Stimulated activated CD8-positive, alpha-beta memory T cell treated with anti-CD3 and anti-CD28 coated beads, Interleukin-4, amount 100 ng/mL, for 48 hours (primary cell): Measurements from ENCODE around the gene ZC3H12A.
"Not testable (repeated sequence)": the region's sequence is repeated elsewhere in the genome, so short reads cannot be mapped to it uniquely, and the experiment has no call there.

ENCODE experiments used
- DNase-seq: peaks from one replicate; pipeline ENCODE4 v3.0.0-alpha.2; 2020

The ZC3H12A gene

DNA sequence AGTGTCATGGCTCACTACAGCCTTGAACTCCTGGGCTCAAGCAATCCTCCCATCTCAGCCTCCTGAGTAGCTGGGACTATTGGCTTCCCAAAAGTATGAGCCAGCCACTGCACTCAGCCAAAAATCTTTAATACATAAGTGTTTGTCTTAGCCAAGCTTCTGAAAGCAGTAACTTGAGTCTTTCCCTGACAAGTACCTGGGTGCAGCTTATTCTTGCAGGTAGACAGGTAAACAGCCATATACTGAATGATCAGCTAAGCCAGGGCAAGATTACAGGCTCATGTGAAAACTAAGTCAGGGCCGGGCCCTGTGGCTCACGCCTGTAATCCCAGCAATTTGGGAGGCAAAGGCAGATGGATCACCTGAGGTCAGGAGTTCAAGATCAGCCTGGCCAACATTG is 32.4 kb downstream of the ZC3H12A start:
- DNase-seq: no peak

DNA sequence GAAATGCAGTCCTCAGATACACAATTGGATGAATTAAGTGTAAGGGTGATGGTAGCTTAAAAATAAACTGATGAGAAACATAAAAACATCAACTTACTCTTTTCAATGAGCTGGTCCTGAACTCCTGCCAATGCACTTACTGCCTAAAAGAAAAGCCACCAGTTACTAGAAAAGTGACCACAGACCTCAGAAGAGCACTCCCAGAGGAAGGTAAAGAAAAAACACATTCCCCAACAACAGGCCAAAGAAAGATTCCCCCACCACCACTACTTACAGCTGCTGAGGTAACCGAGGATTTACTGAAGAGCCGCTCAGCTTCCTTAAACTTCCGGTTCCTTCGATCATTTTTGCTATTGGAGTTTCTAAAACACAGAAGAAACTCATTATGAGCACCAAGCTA is 34.8 kb downstream of the ZC3H12A start:
- DNase-seq: no peak

DNA sequence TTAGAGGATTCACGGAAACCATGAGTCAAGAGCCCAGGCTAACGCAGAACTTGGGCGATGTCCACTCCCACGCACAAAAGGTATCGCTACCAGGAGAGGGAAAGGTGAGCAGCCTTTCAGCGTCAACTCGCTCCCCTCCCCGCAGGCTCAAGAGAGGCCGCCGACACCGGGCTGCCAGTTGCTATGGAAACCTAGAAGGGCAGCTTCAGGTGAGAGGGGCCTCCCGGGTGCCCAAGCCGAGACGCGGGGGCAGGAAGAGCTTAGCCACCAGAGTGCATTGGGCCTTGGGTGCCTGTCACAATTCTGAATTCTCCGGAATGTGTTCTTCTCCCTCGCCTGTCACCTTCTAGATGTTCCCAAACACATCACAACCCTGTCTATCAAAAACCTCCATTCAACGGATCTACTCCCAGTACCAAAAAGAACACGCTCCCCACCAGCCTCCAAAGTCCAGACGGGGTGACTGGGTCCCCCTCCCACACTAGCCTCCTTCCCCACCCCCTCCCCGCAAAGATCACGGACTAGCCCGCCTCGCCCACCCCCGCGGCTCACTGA is 39.5 kb downstream of the ZC3H12A start:
- DNase-seq: peak; percentile 78

DNA sequence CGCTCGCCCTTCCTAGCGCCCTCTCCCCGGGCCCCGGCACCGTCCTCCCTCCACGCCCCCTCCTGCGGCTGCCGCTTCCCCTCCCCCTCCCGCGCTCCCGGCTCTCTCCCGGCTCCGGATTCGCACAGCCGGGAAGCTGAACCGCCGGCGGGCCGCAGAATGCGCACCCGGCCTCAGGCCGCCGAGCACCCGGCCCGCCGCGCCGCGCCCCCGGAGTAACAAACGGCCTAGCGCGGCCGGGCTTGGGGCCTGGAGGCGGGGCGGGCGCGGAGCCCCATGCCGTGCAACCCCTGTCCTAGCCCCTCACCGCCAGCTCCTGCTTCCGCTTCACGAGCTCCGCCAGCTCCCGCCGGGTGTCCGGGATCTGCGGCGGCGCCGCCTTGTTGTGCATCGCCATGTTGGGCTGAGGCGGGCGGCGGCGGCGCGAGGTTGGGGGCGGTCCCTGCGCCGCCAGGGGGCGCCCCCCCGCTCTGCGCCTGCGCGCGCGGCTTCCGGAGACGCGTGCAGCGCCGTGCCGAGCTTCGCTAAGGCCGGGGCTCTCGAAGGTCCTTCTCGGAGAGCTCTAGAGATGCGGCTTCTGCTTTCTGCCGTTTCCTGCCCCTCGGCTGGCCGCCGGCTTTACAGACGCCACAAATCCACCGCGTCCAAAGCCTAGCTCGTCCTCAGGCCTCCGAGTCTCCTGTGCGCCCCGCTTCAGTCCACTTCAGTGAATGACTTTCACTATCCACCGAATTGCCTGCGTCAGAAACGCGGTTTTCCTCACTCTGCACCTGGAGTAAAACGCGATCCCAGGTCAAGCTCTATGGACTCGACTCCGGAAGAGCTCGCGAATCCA is 40.2 kb downstream of the ZC3H12A start, which contains the start of gene MEAF6:
Gene MEAF6, minus strand, starts transcription at position 417 of the 835 bp plus-strand sequence. Its CDS starts 20 bp downstream, at position 397.
- peak; percentile 86 for DNase-seq

DNA sequence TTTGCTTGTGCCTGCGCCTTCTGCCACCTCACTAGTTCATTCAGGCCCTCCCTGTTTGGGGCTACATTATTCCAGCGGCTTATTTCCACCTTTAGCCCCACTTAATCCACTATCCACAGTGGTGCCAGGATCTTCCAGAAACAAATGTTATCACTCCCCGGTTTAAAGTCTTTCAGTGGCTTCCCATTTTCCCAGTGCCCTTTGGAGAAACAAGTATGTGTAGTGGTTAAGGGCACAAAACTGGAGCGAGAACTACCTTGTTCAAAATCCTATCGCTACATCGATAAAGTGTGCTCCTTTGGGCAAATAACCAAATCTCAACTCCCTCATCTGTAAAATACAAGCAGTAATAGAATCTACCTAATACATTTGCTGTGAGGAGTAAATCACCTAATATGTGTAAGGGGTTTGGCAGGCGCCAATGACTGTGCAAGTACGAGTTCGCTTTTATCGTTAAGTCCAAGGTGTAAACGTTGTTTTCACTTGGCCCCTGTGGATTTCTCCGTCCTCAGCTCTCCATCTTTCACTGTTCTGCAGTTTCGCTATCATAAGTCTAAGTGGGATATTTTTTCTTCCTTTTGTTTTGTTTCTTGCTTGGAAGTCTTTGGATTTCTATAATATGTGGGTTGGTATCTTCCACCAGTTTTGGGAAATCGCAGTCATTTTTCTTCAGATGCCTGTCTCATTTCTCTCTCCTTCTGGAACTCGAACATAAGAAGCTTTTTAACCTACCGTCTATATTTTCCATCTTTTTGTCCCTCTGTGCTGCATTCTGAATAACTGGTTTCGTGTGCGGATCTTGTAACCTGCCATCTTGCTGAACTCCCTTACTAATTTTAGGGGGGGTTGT is 41.0 kb downstream of the ZC3H12A start:
- no peak for DNase-seq

DNA sequence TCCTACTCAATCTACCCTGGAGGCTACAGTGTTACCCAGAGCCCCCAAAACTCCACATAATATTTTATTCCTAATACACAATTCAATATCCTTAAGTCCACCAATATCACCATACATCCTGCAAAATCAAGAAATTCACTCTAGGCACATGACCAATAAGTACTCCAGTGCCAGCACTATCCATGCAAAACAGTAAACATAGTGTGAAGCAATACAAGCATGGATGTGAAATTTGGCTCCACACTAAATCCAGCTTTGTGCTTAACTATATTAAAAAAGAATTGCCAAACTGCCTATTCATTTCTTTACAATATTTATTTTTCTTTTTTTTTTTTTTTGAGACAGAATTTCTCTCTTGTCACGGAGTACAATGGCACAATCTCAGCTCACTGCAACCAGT is 43.2 kb downstream of the ZC3H12A start:
- DNase-seq: no peak

DNA sequence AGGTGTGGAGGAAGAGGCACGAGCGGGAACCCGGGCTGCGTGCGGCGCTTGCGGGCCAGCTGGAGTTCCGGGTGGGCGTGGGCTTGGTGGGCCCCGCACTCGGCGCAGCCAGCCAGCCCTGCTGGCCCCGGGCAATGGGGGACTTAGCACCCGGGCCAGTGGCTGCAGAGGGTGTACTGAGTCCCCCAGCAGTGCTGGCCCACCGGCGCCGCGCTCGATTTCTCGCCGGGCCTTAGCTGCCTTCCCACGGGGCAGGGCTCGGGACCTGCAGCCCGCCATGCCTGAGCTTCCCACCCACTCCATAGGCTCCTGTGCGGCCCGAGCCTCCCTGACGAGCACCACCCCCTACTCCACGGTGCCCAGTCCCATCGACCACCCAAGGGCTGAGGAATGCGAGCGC is 43.9 kb downstream of the ZC3H12A start:
- DNase-seq: not testable (repeated sequence)

DNA sequence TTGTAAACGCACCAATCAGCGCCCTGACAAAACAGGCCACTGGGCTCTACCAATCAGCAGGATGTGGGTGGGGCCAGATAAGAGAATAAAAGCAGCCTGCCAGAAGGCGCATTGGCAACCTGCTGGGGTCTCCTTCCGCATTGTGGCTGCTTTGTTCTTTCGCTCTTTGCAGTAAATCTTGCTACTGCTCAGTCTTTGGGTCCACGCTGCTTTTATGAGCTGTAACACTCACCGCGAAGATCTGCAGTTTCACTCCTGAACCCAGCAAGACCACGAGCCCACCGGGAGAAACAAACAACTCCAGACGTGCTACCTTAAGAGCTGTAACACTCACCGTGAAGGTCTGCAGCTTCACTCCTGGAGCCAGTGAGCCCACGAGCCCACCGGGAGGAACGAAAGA is 44.5 kb downstream of the ZC3H12A start:
- peak; percentile 79 for DNase-seq

DNA sequence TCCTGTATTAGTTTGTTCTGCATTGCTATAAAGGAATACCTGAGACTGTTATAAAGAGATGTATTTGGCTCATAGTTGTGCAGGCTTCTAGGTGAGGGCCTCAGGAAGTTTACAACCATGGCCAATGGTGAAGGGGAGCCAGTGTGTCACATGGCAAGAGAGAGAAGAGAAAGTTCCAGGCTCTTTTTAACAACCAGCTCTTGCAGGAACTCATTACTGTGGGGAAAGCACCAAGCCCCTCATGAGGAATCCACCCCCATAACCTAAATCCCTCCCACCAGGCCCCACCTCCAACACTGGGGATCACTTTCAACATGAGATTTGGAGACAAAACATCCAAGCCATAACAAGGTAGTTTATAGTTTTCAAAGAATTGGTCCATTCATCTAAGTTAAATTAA is 45.2 kb downstream of the ZC3H12A start:
- peak; percentile 43 for DNase-seq

DNA sequence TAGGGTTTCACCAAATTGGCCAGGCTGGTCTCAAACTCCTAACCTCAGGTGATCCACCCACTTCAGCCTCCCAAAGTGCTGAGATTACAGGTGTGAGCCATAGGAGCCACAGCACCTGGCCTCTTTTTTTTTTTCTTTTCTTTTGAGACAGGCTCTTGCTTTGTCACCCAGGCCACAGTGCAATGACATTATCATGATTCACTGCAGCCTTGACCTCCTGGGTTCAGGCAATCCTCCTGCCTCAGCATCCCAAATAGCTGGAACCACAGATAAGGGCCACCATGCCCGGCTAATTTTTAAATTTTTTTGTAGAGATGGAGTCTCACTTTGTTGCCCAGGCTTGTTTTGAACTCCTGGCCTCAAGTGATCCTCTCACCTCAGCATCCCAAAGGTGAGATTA is 55.5 kb downstream of the ZC3H12A start:
- DNase-seq: not testable (repeated sequence)

DNA sequence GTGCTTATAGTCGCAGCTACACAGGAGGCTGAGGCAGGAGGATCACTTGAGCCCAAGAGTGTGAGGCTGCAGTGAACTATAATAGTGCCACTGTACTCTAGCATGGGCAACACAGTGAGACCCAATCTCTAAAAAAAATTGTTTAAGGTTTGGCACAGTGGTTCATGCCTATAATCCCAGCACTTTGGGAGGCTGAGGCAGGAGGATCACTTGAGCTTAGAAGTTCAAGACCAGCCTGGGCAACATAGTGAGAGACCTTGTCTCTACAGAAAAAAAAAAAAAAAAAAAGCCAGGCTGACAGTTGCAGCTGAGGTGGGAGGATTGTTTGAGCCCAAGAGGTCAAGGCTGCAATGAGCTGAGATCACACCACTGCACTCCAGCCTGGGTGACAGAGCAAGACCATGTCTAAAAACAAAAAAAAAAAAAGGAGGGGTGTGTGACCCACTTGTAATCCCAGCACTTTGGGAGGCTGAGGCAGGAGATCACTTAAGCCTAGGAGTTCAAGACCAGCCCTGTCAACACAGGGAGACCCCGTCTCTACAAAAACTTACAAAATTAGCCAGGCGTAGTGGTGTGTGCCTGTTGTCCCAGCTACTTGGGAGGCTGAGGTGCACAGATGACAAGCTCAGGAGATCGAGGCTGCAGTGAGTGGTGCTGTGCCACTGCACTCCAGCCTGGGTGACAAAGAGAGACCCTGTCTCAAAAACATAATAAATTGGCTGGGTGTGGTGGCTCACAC is 58.2 kb downstream of the ZC3H12A start:
- not testable (repeated sequence) for DNase-seq

DNA sequence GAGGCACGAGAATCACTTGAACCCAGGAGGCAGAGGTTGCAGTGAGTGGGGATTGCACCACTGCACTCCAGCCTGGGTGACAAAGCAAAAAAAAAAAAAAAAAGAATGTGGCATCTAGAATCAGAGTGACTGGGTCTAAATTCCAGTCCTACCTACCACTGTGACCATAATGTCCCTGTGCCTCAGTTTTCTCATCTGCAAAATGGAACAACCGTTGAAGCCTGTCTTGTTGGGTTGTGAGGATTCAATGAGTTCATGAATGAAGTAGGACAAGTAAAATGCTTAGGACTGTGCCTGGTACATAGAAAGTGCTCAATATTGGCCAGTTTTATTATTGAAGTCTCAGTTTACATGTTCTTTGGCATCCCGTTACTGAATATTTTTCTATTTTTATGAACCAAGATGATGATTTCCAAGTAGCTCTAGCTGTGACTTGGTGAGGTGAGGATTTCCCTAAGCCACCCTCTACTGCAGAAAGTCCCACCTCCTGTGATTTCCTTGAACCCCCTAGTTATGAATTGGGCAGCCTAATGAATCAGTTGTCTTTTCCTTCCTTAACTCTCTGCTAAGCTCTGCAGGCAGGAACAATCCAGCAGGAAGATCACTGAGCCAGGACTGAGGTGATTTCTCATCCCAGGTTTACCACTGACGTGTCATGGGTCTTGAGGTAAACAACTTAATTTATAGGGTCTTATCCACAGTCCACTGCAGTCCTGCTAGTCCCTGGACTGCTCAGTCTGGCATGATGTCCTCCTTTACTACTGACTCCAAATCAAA is 59.1 kb downstream of the ZC3H12A start:
- no peak for DNase-seq
